ENCODE measurements around the gene PFN3. TPM values are rescaled to one million over a fixed set of nuclear protein-coding genes. Genes with fewer than 3 reads are reported as not detected.

The PFN3 gene
- total and polyA plus RNA-seq, 2 of the 13 experiments (the other 11 are each of a cell fraction or from before 2014, with no cell fraction given): not detected

DNA sequence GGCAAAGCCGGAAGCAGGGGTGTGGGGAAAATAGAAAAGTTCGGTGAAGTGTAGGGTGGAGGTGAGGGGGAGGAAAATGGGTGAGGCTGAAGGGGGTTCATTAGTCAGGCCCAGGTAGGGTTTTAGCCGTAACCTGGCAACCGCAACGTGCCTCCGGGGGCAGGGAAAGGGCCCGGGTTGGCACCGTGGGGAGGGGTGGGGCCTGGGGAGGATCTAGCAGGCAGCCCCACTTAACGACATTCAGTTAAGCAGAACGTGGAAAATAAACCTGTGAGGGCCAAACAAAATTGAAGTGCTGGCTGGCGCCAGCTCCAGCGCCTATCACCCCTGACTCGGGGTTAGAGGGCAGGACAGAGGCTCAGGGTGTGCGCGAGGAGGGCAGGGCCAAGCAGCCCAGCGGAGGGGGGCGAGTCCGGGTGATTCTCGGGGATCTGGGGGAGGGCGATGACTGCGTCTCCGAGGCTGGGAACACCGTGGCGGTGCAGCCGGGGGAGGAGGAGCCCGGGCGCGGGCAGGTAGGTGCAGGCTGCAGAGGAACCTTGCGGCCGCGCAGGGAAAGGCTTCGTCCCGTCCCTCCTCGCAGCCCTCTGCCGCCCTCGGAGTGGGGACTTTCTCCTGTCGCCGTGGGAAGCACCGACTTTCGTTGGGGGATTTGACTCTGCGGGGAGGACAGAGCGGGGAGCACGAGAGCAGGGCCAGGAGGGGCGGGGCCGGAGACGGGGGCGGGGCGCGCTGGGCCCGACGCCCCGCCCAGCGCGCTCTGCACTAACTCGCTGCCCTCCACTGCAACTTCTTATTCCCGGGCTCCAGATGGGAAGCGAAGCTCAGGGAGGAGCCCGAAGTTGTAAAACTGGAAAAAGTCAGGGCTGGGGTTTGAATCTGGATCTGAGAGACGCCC is 37.6 kb downstream of the PFN3 start (continued):
- TF ChIP-seq ZNF350 (CRISPR knock-in tag; IDR thresholded peaks at IDR 0.05; ENCODE audit: borderline replicate concordance, low read depth) (0 out of 2 replicates have a peak, but pooled peaks have one; percentile 17), DMAP1 (CRISPR knock-in tag; IDR thresholded peaks at IDR 0.05) (peak; percentile 53; the same call in 1 of the 2 replicates), ARID2 (CRISPR knock-in tag; IDR thresholded peaks at IDR 0.05; ENCODE audit: borderline replicate concordance) (peak; percentile 59; the same call in 1 of the 2 replicates), SP4 (CRISPR knock-in tag; IDR thresholded peaks at IDR 0.05) (peak; percentile 54), GABPA (IDR thresholded peaks at IDR 0.05; ENCODE audit: low read depth, low read length) (no peak), GABPA (CRISPR knock-in tag; IDR thresholded peaks at IDR 0.05; ENCODE audit: low read depth) (no peak), ZFX (CRISPR knock-in tag; IDR thresholded peaks at IDR 0.05; ENCODE audit: low read depth) (peak; percentile 41; the same call in 1 of the 2 replicates), EHMT2 (IDR thresholded peaks at IDR 0.05; ENCODE audit: borderline replicate concordance, low read depth, low read length) (no peak), SKIL (CRISPR knock-in tag; IDR thresholded peaks at IDR 0.05; ENCODE audit: borderline replicate concordance) (no peak), GLMP (CRISPR knock-in tag; IDR thresholded peaks at IDR 0.05; ENCODE audit: borderline replicate concordance) (no peak), ZNF557 (CRISPR knock-in tag; IDR thresholded peaks at IDR 0.05) (no peak), ZNF251 (CRISPR knock-in tag; IDR thresholded peaks at IDR 0.05) (no peak), TFDP1 (CRISPR knock-in tag; IDR thresholded peaks at IDR 0.05; ENCODE audit: borderline replicate concordance) (peak; percentile 13; the same call in 1 of the 2 replicates), PPARG (CRISPR knock-in tag; conservative IDR thresholded peaks at IDR 0.05) (no peak), MTA1 (CRISPR knock-in tag; IDR thresholded peaks at IDR 0.05; ENCODE audit: borderline replicate concordance) (no peak; the same call in 1 of the 2 replicates)
- TF ChIP-seq, protein P1, sequence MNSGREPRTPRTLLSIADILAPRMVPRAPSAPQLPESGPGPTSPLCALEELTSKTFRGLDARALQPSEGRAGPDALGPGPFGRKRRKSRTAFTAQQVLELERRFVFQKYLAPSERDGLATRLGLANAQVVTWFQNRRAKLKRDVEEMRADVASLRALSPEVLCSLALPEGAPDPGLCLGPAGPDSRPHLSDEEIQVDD (CRISPR knock-in tag; IDR thresholded peaks at IDR 0.05; ENCODE audit: borderline replicate concordance): no peak
- TF ChIP-seq, protein P2, sequence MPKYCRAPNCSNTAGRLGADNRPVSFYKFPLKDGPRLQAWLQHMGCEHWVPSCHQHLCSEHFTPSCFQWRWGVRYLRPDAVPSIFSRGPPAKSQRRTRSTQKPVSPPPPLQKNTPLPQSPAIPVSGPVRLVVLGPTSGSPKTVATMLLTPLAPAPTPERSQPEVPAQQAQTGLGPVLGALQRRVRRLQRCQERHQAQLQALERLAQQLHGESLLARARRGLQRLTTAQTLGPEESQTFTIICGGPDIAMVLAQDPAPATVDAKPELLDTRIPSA (CRISPR knock-in tag; IDR thresholded peaks at IDR 0.05; ENCODE audit: borderline replicate concordance): no peak
- TF ChIP-seq, protein P3, sequence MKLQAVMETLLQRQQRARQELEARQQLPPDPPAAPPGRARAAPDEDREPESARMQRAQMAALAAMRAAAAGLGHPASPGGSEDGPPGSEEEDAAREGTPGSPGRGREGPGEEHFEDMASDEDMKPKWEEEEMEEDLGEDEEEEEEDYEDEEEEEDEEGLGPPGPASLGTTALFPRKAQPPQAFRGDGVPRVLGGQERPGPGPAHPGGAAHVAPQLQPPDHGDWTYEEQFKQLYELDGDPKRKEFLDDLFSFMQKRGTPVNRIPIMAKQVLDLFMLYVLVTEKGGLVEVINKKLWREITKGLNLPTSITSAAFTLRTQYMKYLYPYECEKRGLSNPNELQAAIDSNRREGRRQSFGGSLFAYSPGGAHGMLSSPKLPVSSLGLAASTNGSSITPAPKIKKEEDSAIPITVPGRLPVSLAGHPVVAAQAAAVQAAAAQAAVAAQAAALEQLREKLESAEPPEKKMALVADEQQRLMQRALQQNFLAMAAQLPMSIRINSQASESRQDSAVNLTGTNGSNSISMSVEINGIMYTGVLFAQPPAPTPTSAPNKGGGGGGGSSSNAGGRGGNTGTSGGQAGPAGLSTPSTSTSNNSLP (IDR thresholded peaks at IDR 0.05; ENCODE audit: low read depth, low read length): no peak

Measured in HepG2 (cell line).